Spleen (tissue), 7 donors: ENCODE measurements around the gene ODAM.
"Not testable (repeated sequence)": the region's sequence is repeated elsewhere in the genome, so short reads cannot be mapped to it uniquely, and the experiment has no call there.

Experiments
- POLR2A ChIP-seq, 3 donors: fragments of 450-650 bp; IDR thresholded peaks; one replicate each; pipeline ENCODE4 v1.5.1; 2017; ENCODE audit warnings: antibody characterized with exemption in 3 of 3, mild to moderate bottlenecking in 1 of 3
- TF ChIP-seq, protein P1 (sequence below), 11 experiments: fragments of 200-600 bp in 7 of 11; fragments of 450-650 bp in 4 of 11; sonication (generic) in 4 of 11; IDR thresholded peaks in 8 of 11; conservative IDR thresholded peaks in 3 of 11; 1 replicate in 7 of 11; 2 replicates in 4 of 11; pipeline versions ENCODE4 v1.4.0 to v1.8.0; 2016 to 2021; ENCODE audit warnings: antibody characterized with exemption in 11 of 11, inconsistent platforms in 4 of 11, mild to moderate bottlenecking in 1 of 11
- donor health status: DM: no; HTN: no; CAD: no; lungs with moderate emphysema.
- donor health status: DM: no; HTN: no; CAD: no.
- donor health status: DM: no; HTN: no; CAD: no.

DNA sequence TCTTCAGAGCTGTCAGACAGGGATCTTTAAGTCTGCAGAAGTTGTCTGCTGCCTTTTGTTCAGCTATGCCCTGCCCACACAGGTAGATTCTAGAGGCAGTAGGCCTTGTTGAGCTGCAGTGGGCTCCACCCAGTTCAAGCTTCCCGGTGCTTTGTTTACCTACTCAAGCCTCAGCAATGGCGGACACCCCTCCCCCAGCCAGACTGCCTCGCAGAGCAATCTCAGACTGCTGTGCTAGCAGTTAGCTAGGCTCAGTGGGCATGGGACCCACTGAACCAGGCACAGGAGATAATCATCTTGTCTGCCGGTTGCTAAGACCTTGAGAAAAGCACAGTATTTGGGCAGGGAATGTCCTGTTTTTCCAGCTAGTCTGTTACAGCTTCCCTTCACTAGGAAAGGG is 17.2 kb downstream of the ODAM start:
- TF ChIP-seq, protein P1, sequence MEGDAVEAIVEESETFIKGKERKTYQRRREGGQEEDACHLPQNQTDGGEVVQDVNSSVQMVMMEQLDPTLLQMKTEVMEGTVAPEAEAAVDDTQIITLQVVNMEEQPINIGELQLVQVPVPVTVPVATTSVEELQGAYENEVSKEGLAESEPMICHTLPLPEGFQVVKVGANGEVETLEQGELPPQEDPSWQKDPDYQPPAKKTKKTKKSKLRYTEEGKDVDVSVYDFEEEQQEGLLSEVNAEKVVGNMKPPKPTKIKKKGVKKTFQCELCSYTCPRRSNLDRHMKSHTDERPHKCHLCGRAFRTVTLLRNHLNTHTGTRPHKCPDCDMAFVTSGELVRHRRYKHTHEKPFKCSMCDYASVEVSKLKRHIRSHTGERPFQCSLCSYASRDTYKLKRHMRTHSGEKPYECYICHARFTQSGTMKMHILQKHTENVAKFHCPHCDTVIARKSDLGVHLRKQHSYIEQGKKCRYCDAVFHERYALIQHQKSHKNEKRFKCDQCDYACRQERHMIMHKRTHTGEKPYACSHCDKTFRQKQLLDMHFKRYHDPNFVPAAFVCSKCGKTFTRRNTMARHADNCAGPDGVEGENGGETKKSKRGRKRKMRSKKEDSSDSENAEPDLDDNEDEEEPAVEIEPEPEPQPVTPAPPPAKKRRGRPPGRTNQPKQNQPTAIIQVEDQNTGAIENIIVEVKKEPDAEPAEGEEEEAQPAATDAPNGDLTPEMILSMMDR (IDR thresholded peaks at IDR 0.05 in 8 of 11, conservative IDR thresholded peaks at IDR 0.05 in 3 of 11) = not testable (repeated sequence)
- not testable (repeated sequence) for TF ChIP-seq POLR2A (IDR thresholded peaks at IDR 0.05)
